Smooth muscle cell (in vitro differentiated cells): Measurements from ENCODE around the gene SRCAP. TPM values are rescaled to one million over a fixed set of nuclear protein-coding genes. Genes with fewer than 3 reads are reported as not detected.

ENCODE experiments used
- DNase-seq: peaks from one replicate; lab custom pipeline; 2025; ENCODE audit not compliant: unreplicated experiment; lab: John Stamatoyannopoulos, UW
- H2AFZ ChIP-seq: fragments of 200-600 bp; sonication (generic); 2 replicates; pipeline ENCODE4 v1.6.0; 2016; ENCODE audit warnings: antibody characterized with exemption, low read depth, mild to moderate bottlenecking
- H3F3A ChIP-seq: fragments of 200-600 bp; sonication (generic); 2 replicates; pipeline ENCODE4 v1.6.0; 2017; ENCODE audit warnings: antibody characterized with exemption, low read depth
- H3K27ac ChIP-seq: fragments of 200-600 bp; sonication (generic); 2 replicates; pipeline ENCODE4 v1.5.1; 2016; ENCODE audit warnings: low read depth, mild to moderate bottlenecking
- H3K27me3 ChIP-seq: fragments of 200-600 bp; sonication (generic); 2 replicates; pipeline ENCODE4 v1.6.1; 2016; ENCODE audit warnings: low read depth, mild to moderate bottlenecking
- H3K36me3 ChIP-seq: fragments of 200-600 bp; sonication (generic); 2 replicates; pipeline ENCODE4 v1.5.1; 2016; ENCODE audit warnings: low read depth
- H3K4me1 ChIP-seq: fragments of 200-600 bp; sonication (generic); 2 replicates; pipeline ENCODE4 v1.5.1; 2016; ENCODE audit warnings: low read depth
- H3K4me2 ChIP-seq: fragments of 200-600 bp; sonication (generic); 2 replicates; pipeline ENCODE4 v1.6.0; 2016; ENCODE audit warnings: mild to moderate bottlenecking
- H3K4me3 ChIP-seq: fragments of 200-600 bp; sonication (generic); 2 replicates; pipeline ENCODE4 v1.5.1; 2016; ENCODE audit warnings: mild to moderate bottlenecking
- H3K79me2 ChIP-seq: fragments of 200-600 bp; sonication (generic); 2 replicates; pipeline ENCODE4 v1.6.0; 2016; ENCODE audit warnings: low read depth, mild to moderate bottlenecking
- H3K9ac ChIP-seq: fragments of 200-600 bp; sonication (generic); 2 replicates; pipeline ENCODE4 v1.6.0; 2016; ENCODE audit warnings: low read depth
- H3K9me3 ChIP-seq: fragments of 200-600 bp; sonication (generic); replicated peaks from 2 replicates; pipeline ENCODE4 v1.5.1; 2016; ENCODE audit warnings: low read depth
- H4K20me1 ChIP-seq: fragments of 200-600 bp; sonication (generic); 2 replicates; pipeline ENCODE4 v1.6.0; 2016; ENCODE audit warnings: low read depth
- CTCF ChIP-seq: fragments of 200-600 bp; sonication (generic); IDR thresholded peaks from 2 replicates; pipeline ENCODE4 v1.5.1; 2017; ENCODE audit warnings: borderline replicate concordance, mild to moderate bottlenecking, antibody characterized with exemption; ENCODE audit not compliant: insufficient read depth, poor library complexity, severe bottlenecking
- WGBS: methylation state at CpG from one replicate; pipeline ENCODE4 v1.1.7; 2016; ENCODE audit warnings: low lambda C conversion rate; 5-methylcytosine and 5-hydroxymethylcytosine counted together
- polyA plus RNA-seq: library from polyadenylated mRNA; unstranded; fragments of >200 nt; fragmentation: Nextera tagmentation; extraction: Ambion mirVana; gene quantifications from 2 replicates; pipeline ENCODE4 v1.2.1, GENCODE V29; 2016
- total RNA-seq: library from RNA; depleted of rRNA; stranded (reverse); fragments of >200 nt; gene quantifications from 2 replicates; pipeline ENCODE4 v1.2.3, GENCODE V29; 2014

The SRCAP gene
- total and polyA plus RNA-seq, 2 experiments from 2014 or later: 9.0 to 14.5 TPM

- peaks cover 8% of the 10 kb centered on the region for H3K36me3 ChIP-seq
- H3F3A ChIP-seq: peaks cover 13% of the 10 kb centered on the region
- H3K4me3 ChIP-seq: peak overlapping the region; percentile 82
- WGBS: 83% methylated on average over 20 of the region's 21 CpGs
- no peak overlapping the region for H2AFZ ChIP-seq
- no peak for DNase-seq
- peaks cover 13% of the 10 kb centered on the region for H3K4me1 ChIP-seq
- no peaks in the 10 kb centered on the region for H3K27me3 ChIP-seq
- H3K9me3 ChIP-seq: no peaks in the 10 kb centered on the region
- H3K27ac ChIP-seq: peak overlapping the region; percentile 95
- peak overlapping the region; percentile 99 for H3K4me2 ChIP-seq
- H4K20me1 ChIP-seq: peaks cover 61% of the 10 kb centered on the region
- H3K79me2 ChIP-seq: peaks cover 41% of the 10 kb centered on the region
- peak overlapping the region; percentile 97 for H3K9ac ChIP-seq
- TF ChIP-seq CTCF: no peak
Measured at GRCh38 chr16:30660424-30661261, 38.3 kb upstream of the SRCAP start.

- WGBS: 98% methylated on average over 17 of the region's 17 CpGs
- Histone ChIP-seq H3K4me3 (no peak overlapping the region), H3F3A (peaks cover 6% of the 10 kb centered on the region), H3K4me1 (peaks cover 13% of the 10 kb centered on the region), H3K9me3 (no peaks in the 10 kb centered on the region), H3K36me3 (peaks cover 8% of the 10 kb centered on the region), H3K9ac (no peak overlapping the region), H3K27me3 (no peaks in the 10 kb centered on the region), H3K27ac (no peak overlapping the region), H3K4me2 (no peak overlapping the region), H3K79me2 (peaks cover 41% of the 10 kb centered on the region), H2AFZ (no peak overlapping the region), H4K20me1 (peaks cover 79% of the 10 kb centered on the region)
- DNase-seq: no peak
- no peak for TF ChIP-seq CTCF
Measured at GRCh38 chr16:30662449-30662848, 36.5 kb upstream of the SRCAP start.

GRCh38 chr16:30663038-30663437 lies 35.9 kb upstream of the SRCAP start:
- Histone ChIP-seq H4K20me1 (peaks cover 85% of the 10 kb centered on the region), H3F3A (peaks cover 4% of the 10 kb centered on the region), H3K4me1 (peaks cover 13% of the 10 kb centered on the region), H3K79me2 (peaks cover 41% of the 10 kb centered on the region), H3K27ac (no peak overlapping the region), H3K4me3 (no peak overlapping the region), H2AFZ (no peak overlapping the region), H3K4me2 (no peak overlapping the region), H3K9ac (no peak overlapping the region), H3K36me3 (peaks cover 8% of the 10 kb centered on the region), H3K9me3 (no peaks in the 10 kb centered on the region), H3K27me3 (no peaks in the 10 kb centered on the region)
- 93% methylated on average over 8 of the region's 8 CpGs for whole genome bisulfite sequencing
- TF ChIP-seq CTCF: no peak
- DNase-seq: no peak

GRCh38 chr16:30663820-30664219 lies 35.2 kb upstream of the SRCAP start:
- Histone ChIP-seq H4K20me1 (peaks cover 91% of the 10 kb centered on the region), H3K9ac (no peak overlapping the region), H3K4me2 (no peak overlapping the region), H3K27ac (no peak overlapping the region), H3F3A (peaks cover 2% of the 10 kb centered on the region), H2AFZ (no peak overlapping the region), H3K27me3 (no peaks in the 10 kb centered on the region), H3K36me3 (peaks cover 8% of the 10 kb centered on the region), H3K4me1 (peaks cover 13% of the 10 kb centered on the region), H3K79me2 (peaks cover 41% of the 10 kb centered on the region), H3K4me3 (no peak overlapping the region), H3K9me3 (no peaks in the 10 kb centered on the region)
- WGBS: 98% methylated on average over 6 of the region's 9 CpGs
- no peak for DNase-seq
- no peak for TF ChIP-seq CTCF
